Liver (tissue), 9 donors: ENCODE results near the gene UGT1A10. TPM values are rescaled to one million over a fixed set of nuclear protein-coding genes. Genes with fewer than 3 reads are reported as not detected.

Experiments
- DNase-seq: peaks from one replicate; pipeline ENCODE4 v3.0.0-alpha.2; 2017; ENCODE audit warnings: low spot score
- H3K27ac ChIP-seq, 2 donors: one replicate each; pipeline ENCODE4 v1.7.0; 2013; ENCODE audit warnings: inconsistent platforms in 2 of 2, low read length in 2 of 2, control low read depth in 1 of 2, low read depth in 1 of 2, mild to moderate bottlenecking in 1 of 2
- H3K27me3 ChIP-seq, 4 donors: one replicate each; pipeline versions ENCODE4 v1.6.1 to v1.7.0; 2013; ENCODE audit warnings: low read length in 3 of 4, inconsistent platforms in 1 of 4, mild to moderate bottlenecking in 1 of 4, moderate library complexity in 1 of 4; ENCODE audit not compliant: control insufficient read depth in 4 of 4, insufficient read depth in 4 of 4
- H3K36me3 ChIP-seq, 4 donors: one replicate each; pipeline versions ENCODE4 v1.6.1 to v1.7.0; 2013; ENCODE audit warnings: low read length in 3 of 4, mild to moderate bottlenecking in 3 of 4, low read depth in 1 of 4, moderate library complexity in 1 of 4; ENCODE audit not compliant: control insufficient read depth in 4 of 4, insufficient read depth in 3 of 4
- H3K4me1 ChIP-seq, 4 donors: one replicate each; pipeline versions ENCODE4 v1.6.1 to v1.7.0; 2013; ENCODE audit warnings: low read length in 3 of 4, mild to moderate bottlenecking in 3 of 4, moderate library complexity in 1 of 4; ENCODE audit not compliant: control insufficient read depth in 4 of 4, insufficient read depth in 4 of 4
- H3K4me3 ChIP-seq, 3 donors: one replicate each; pipeline versions ENCODE4 v1.6.1 to v1.7.0; 2013; ENCODE audit warnings: low read length in 3 of 3, control low read depth in 1 of 3, low read depth in 1 of 3, mild to moderate bottlenecking in 1 of 3
- H3K9ac ChIP-seq, 2 donors: one replicate each; pipeline ENCODE4 v1.7.0; 2013; ENCODE audit warnings: low read length in 2 of 2, mild to moderate bottlenecking in 2 of 2, moderate library complexity in 2 of 2, control low read depth in 1 of 2, low read depth in 1 of 2
- H3K9me3 ChIP-seq, 4 donors: one replicate each; pipeline versions ENCODE4 v1.6.1 to v1.7.0; 2013; ENCODE audit warnings: low read length in 3 of 4; ENCODE audit not compliant: control insufficient read depth in 4 of 4
- EGR1 ChIP-seq, 2 donors: IDR thresholded peaks; 2 replicates each; pipeline ENCODE4 v1.6.1; 2016 to 2018; ENCODE audit warnings: antibody characterized with exemption in 2 of 2, low read depth in 2 of 2
- FOXA1 ChIP-seq: IDR thresholded peaks from 2 replicates; pipeline ENCODE4 v1.6.1; 2016; ENCODE audit warnings: antibody characterized with exemption
- FOXA2 ChIP-seq: IDR thresholded peaks from 2 replicates; pipeline ENCODE4 v1.6.1; 2016; ENCODE audit warnings: antibody characterized with exemption
- GABPA ChIP-seq, 2 donors: IDR thresholded peaks in 1 of 2; conservative IDR thresholded peaks in 1 of 2; 2 replicates each; pipeline ENCODE4 v1.6.1; 2016; ENCODE audit warnings: antibody characterized with exemption in 2 of 2, mild to moderate bottlenecking in 1 of 2, moderate library complexity in 1 of 2
- HNF4A ChIP-seq, 2 donors: conservative IDR thresholded peaks; 2 replicates each; pipeline ENCODE4 v1.6.1; 2016; ENCODE audit warnings: antibody characterized with exemption in 2 of 2, mild to moderate bottlenecking in 2 of 2
- HNF4G ChIP-seq: IDR thresholded peaks from 2 replicates; pipeline ENCODE4 v1.6.1; 2016; ENCODE audit warnings: antibody characterized with exemption
- JUND ChIP-seq, 2 donors: IDR thresholded peaks; 2 replicates each; pipeline ENCODE4 v1.6.1; 2016; ENCODE audit warnings: antibody characterized with exemption in 2 of 2
- NR2F2 ChIP-seq: IDR thresholded peaks from 2 replicates; pipeline ENCODE4 v1.6.1; 2016; ENCODE audit warnings: antibody characterized with exemption
- RAD21 ChIP-seq, 2 donors: IDR thresholded peaks; 2 replicates each; pipeline ENCODE4 v1.6.1; 2016; ENCODE audit warnings: antibody characterized with exemption in 2 of 2, mild to moderate bottlenecking in 2 of 2
- RXRA ChIP-seq, 2 donors: IDR thresholded peaks; 2 replicates each; pipeline ENCODE4 v1.6.1; 2017 to 2018; ENCODE audit warnings: antibody characterized with exemption in 2 of 2, mild to moderate bottlenecking in 1 of 2
- SP1 ChIP-seq: IDR thresholded peaks from 2 replicates; pipeline ENCODE4 v1.6.1; 2018; ENCODE audit warnings: antibody characterized with exemption, mild to moderate bottlenecking
- TAF1 ChIP-seq: conservative IDR thresholded peaks from 2 replicates; pipeline ENCODE4 v1.6.1; 2016; ENCODE audit warnings: antibody characterized with exemption, mild to moderate bottlenecking
- YY1 ChIP-seq: IDR thresholded peaks from 2 replicates; pipeline ENCODE4 v1.6.1; 2016; ENCODE audit warnings: antibody characterized with exemption, mild to moderate bottlenecking
- WGBS: extraction: QIAGEN DNeasy Blood & Tissue Kit; methylation state at CpG from one replicate; pipeline ENCODE4 v1.1.7; 2013; 5-methylcytosine and 5-hydroxymethylcytosine counted together
- polyA plus RNA-seq, 2 donors: library from polyadenylated mRNA; stranded (reverse) in 1 of 2; unstranded in 1 of 2; fragments of 200-250 nt in 1 of 2; fragments of >200 nt in 1 of 2; fragmentation: Nextera tagmentation in 1 of 2; extraction: Ambion mirVana in 1 of 2; gene quantifications; one replicate each; pipeline versions ENCODE4 v1.2.1 to v1.2.3, GENCODE V29; 2013 to 2015
- total RNA-seq, 2 donors: library from RNA; depleted of rRNA; stranded (reverse); fragments of >200 nt; gene quantifications; one replicate each; pipeline ENCODE4 v1.2.3, GENCODE V29; 2014
- TF ChIP-seq, protein P1 (sequence below): IDR thresholded peaks from 2 replicates; pipeline ENCODE4 v1.6.1; 2016; ENCODE audit warnings: antibody characterized with exemption
- TF ChIP-seq, protein P2 (sequence below): fragments of 150-350 bp; IDR thresholded peaks from 2 replicates; pipeline ENCODE4 v1.5.1; 2017; ENCODE audit warnings: improper control_type of control experiment, low read depth, low read length; ENCODE audit not compliant: missing input control
- TF ChIP-seq, protein P3 (sequence below): IDR thresholded peaks from 2 replicates; pipeline ENCODE4 v1.6.1; 2016; ENCODE audit warnings: antibody characterized with exemption
- TF ChIP-seq, protein P4 (sequence below): IDR thresholded peaks from 2 replicates; pipeline ENCODE4 v1.6.1; 2016; ENCODE audit warnings: antibody characterized with exemption
- TF ChIP-seq, protein P5 (sequence below): IDR thresholded peaks from 2 replicates; pipeline ENCODE4 v1.6.1; 2016; ENCODE audit warnings: antibody characterized with exemption, mild to moderate bottlenecking
- donor health status: healthy.
- donor health status: healthy.
- donor health status: healthy.
- donor health status: healthy.
- donor health status: healthy.

The UGT1A10 gene
- total and polyA plus RNA-seq, 4 donors, result 0.08 TPM; not detected in 2

DNA sequence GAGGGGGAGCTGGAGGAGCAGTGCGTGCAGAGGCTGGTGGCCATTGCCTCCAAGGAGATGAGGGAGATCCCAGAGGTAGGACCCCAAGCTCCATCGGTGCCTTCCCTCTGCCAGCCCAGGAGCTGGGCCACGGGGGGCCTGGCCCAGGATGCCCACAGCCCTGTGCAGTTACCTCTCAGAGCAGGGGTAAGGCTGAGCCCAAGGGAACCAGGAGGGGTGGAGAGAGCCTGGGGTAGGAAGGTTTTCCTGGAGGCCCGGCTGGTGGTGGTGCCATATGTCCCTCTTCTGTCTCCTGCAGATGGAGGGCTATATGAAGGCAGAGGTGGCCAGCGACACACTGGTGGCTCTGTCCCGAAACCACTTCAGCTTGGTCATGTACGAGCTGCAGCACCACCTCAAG lies 153.3 kb downstream of the UGT1A10 start:
- DNase-seq, result no peak
- H3K4me1 ChIP-seq, result no peaks in the 10 kb centered on the region

More for the DNA sequence above, 153.3 kb downstream of the UGT1A10 start:
- Histone ChIP-seq H3K27ac (no peak overlapping the region), H3K36me3 (no peaks in the 10 kb centered on the region), H3K9ac (no peak overlapping the region), H3K9me3 (no peaks in the 10 kb centered on the region), H3K27me3 (no peaks in the 10 kb centered on the region), H3K4me3 (no peak overlapping the region)
- WGBS, result 96% methylated on average over 7 of the region's 7 CpGs
- TF ChIP-seq GABPA (IDR thresholded peaks at IDR 0.05 in 1 of 2, conservative IDR thresholded peaks at IDR 0.05 in 1 of 2) (no peak), RAD21 (IDR thresholded peaks at IDR 0.05) (no peak), SP1 (no peak), NR2F2 (no peak), FOXA2 (no peak), YY1 (no peak), TAF1 (no peak), EGR1 (IDR thresholded peaks at IDR 0.05; ENCODE audit: low read depth in 2 of 2) (no peak), HNF4G (no peak), HNF4A (conservative IDR thresholded peaks at IDR 0.05) (no peak), FOXA1 (no peak), JUND (IDR thresholded peaks at IDR 0.05) (no peak), RXRA (IDR thresholded peaks at IDR 0.05) (no peak)
- TF ChIP-seq, protein P1, sequence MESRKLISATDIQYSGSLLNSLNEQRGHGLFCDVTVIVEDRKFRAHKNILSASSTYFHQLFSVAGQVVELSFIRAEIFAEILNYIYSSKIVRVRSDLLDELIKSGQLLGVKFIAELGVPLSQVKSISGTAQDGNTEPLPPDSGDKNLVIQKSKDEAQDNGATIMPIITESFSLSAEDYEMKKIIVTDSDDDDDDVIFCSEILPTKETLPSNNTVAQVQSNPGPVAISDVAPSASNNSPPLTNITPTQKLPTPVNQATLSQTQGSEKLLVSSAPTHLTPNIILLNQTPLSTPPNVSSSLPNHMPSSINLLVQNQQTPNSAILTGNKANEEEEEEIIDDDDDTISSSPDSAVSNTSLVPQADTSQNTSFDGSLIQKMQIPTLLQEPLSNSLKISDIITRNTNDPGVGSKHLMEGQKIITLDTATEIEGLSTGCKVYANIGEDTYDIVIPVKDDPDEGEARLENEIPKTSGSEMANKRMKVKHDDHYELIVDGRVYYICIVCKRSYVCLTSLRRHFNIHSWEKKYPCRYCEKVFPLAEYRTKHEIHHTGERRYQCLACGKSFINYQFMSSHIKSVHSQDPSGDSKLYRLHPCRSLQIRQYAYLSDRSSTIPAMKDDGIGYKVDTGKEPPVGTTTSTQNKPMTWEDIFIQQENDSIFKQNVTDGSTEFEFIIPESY, result no peak
- TF ChIP-seq, protein P2, sequence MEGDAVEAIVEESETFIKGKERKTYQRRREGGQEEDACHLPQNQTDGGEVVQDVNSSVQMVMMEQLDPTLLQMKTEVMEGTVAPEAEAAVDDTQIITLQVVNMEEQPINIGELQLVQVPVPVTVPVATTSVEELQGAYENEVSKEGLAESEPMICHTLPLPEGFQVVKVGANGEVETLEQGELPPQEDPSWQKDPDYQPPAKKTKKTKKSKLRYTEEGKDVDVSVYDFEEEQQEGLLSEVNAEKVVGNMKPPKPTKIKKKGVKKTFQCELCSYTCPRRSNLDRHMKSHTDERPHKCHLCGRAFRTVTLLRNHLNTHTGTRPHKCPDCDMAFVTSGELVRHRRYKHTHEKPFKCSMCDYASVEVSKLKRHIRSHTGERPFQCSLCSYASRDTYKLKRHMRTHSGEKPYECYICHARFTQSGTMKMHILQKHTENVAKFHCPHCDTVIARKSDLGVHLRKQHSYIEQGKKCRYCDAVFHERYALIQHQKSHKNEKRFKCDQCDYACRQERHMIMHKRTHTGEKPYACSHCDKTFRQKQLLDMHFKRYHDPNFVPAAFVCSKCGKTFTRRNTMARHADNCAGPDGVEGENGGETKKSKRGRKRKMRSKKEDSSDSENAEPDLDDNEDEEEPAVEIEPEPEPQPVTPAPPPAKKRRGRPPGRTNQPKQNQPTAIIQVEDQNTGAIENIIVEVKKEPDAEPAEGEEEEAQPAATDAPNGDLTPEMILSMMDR, result no peak
- TF ChIP-seq, protein P3, sequence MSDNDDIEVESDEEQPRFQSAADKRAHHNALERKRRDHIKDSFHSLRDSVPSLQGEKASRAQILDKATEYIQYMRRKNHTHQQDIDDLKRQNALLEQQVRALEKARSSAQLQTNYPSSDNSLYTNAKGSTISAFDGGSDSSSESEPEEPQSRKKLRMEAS, result no peak
- TF ChIP-seq, protein P4, sequence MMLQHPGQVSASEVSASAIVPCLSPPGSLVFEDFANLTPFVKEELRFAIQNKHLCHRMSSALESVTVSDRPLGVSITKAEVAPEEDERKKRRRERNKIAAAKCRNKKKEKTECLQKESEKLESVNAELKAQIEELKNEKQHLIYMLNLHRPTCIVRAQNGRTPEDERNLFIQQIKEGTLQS, result no peak
- TF ChIP-seq, protein P5, sequence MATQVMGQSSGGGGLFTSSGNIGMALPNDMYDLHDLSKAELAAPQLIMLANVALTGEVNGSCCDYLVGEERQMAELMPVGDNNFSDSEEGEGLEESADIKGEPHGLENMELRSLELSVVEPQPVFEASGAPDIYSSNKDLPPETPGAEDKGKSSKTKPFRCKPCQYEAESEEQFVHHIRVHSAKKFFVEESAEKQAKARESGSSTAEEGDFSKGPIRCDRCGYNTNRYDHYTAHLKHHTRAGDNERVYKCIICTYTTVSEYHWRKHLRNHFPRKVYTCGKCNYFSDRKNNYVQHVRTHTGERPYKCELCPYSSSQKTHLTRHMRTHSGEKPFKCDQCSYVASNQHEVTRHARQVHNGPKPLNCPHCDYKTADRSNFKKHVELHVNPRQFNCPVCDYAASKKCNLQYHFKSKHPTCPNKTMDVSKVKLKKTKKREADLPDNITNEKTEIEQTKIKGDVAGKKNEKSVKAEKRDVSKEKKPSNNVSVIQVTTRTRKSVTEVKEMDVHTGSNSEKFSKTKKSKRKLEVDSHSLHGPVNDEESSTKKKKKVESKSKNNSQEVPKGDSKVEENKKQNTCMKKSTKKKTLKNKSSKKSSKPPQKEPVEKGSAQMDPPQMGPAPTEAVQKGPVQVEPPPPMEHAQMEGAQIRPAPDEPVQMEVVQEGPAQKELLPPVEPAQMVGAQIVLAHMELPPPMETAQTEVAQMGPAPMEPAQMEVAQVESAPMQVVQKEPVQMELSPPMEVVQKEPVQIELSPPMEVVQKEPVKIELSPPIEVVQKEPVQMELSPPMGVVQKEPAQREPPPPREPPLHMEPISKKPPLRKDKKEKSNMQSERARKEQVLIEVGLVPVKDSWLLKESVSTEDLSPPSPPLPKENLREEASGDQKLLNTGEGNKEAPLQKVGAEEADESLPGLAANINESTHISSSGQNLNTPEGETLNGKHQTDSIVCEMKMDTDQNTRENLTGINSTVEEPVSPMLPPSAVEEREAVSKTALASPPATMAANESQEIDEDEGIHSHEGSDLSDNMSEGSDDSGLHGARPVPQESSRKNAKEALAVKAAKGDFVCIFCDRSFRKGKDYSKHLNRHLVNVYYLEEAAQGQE, result no peak
